ENCODE measurements around the gene SH3RF3.

SH3RF3 gene

DNA sequence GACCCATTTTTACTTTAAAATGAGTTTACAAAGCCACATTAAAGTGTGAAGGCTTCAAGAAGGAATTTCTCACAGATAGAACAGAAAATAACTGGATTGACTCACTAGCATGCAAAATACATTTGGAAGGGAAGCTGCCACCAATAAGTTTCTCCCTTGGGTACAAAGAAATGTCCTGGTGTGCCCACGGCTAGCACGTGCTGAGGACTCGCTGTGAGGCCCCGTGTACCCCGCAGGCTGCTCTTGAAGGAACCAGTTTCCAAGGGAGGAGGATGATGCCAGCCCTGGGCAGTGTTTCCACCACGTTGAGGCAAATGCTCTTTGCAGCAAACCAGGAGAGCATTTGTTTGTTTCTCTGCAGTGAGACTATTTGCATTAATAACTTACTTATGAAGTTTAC lies 207.3 kb downstream of the SH3RF3 start:
- no peak for DNase-seq (ENCODE audit: low read depth in 2 of 2)

- no peak for DNase-seq (ENCODE audit: low read depth in 2 of 2)
Measured at GRCh38 chr2:109337221-109337620, 208.2 kb downstream of the SH3RF3 start.

GRCh38 chr2:109339519-109339966 lies 210.5 kb downstream of the SH3RF3 start:
- no peak for DNase-seq (ENCODE audit: low read depth in 2 of 2)

DNA sequence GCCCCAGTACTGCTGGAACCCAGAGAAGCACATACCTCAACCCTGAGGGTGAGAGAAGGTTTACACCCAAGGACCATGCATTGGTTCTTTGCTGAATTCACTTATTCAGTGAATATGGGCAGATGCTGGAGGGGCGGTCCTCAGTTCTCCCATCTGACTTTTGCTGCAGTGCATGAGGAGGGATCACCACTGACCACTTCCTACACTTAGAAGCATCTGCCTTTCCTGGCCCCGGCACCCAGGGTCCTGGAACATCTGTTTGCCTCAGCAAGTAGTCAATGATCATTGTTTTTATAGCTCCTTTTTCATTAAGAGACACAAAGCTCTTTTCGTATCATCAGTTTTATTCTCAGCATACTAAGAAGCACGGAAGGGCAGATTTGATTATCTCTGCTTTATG lies 211.4 kb downstream of the SH3RF3 start:
- DNase-seq (ENCODE audit: low read depth in 2 of 2), result no peak

DNA sequence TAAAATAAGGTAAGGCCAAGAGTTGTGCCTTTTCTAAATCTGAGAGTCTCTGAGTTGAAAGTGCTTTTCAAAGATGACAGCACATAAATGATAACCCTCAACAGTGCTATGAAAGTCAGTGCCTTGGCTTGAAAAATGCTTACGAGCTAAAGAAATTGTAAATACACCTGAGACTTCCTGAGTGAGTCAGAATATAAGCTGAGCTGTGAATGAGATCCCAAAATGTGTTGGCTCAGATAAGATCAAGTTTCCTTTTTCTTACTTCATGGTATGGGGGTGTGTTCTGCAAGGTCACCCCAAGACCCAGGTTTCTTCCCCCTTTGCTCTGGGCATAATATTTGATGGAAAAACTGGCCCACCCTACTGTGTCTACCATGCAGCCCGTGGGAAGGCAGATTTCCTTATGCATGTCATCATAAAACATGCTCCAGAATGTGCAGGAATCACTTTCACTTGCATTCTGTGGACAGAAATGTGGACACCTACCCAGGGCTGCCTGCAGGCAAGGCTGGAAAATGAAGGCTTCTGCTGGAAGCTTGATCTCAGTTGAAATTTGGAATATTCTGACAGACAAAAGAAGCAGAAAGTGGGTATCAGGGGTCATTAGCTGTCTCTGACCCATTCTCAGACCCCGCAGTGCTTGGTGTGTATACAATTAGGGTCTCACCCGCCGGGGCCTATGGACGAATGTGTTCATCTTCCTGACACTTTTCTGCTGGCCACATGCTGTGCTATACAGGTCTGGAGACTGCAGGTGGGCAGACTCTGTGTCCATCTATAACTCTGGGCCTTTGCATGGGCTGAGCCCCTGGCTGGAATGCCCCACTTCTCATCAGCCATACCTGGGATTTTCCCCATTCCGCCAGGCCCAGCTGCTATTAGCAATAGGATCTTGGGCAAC lies 212.6 kb downstream of the SH3RF3 start:
- DNase-seq (ENCODE audit: low read depth in 2 of 2), result no peak

DNA sequence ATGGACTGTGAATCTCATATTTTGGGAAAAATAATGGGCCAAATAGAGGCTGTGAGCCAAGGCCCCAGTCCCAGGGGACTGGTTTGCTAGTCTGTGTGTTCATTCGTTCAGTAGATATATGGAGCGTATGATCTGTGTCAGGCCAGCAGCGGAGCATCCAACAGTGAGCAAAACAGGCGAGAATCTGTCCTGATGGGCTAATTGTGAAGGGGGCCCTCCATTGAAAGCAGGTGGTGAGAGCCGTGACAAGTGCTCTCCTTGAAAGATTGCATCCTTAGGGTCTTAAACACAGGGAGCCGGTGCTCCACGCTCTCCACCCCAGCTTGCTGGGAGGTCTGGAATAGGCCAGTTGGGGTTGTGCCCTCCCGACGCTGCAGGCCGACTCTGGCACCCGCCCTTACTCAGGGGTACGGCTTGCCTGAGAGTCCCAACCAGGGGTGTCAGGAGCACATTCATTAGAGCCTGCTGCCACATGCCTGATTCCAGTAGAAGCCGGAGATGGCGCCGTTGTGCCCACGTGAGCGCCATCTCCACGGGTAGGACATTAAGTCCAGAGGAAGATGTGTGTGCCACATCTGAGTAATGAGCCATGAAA lies 213.3 kb downstream of the SH3RF3 start:
- no peak for DNase-seq (ENCODE audit: low read depth in 2 of 2)

DNA sequence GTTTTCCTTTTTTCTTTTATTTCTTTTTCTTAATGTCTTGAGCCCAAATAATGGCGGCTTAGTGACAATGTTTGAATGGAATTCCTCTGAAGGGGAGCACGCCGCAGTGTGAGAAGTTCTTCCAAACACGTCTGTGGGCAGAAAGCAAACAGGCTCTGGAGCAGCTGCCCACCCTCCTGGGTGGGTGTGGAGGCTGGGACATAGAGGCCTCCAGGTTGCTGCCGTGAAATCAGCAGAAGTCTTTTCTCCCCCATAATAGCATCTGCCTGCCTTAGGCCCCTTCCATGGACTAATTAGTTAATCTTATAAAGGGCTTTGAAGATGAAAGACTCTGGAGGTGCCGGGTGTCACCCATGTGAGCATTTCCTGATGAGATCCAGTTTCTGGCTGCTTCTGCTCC lies 213.9 kb downstream of the SH3RF3 start:
- DNase-seq (ENCODE audit: low read depth in 2 of 2), result no peak

GRCh38 chr2:109343460-109343859 lies 214.5 kb downstream of the SH3RF3 start:
- no peak for DNase-seq (ENCODE audit: low read depth in 2 of 2)

- DNase-seq (ENCODE audit: low read depth in 2 of 2), result no peak
Measured at GRCh38 chr2:109344270-109344805, 215.3 kb downstream of the SH3RF3 start.

DNA sequence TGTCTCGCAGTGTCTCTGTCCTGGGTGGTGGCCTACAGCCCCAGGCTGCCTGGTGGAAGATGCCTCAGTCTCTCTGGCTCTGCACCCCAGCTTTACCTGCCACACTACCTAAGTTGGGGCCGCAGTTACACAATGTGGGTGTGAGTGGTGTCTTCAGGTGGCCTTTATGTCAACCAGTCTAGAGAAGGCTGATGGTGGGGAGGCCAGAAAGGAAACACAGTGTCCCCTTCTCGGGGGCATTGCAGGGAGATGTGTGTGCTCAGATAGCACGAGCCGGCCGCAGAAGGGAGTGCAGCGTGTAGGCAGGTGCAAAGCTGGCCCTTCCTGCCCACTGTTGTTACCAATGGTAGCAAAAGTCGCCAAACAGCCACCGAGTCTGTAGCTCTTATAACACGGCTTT lies 216.1 kb downstream of the SH3RF3 start:
- no peak for DNase-seq (ENCODE audit: low read depth in 2 of 2)

DNA sequence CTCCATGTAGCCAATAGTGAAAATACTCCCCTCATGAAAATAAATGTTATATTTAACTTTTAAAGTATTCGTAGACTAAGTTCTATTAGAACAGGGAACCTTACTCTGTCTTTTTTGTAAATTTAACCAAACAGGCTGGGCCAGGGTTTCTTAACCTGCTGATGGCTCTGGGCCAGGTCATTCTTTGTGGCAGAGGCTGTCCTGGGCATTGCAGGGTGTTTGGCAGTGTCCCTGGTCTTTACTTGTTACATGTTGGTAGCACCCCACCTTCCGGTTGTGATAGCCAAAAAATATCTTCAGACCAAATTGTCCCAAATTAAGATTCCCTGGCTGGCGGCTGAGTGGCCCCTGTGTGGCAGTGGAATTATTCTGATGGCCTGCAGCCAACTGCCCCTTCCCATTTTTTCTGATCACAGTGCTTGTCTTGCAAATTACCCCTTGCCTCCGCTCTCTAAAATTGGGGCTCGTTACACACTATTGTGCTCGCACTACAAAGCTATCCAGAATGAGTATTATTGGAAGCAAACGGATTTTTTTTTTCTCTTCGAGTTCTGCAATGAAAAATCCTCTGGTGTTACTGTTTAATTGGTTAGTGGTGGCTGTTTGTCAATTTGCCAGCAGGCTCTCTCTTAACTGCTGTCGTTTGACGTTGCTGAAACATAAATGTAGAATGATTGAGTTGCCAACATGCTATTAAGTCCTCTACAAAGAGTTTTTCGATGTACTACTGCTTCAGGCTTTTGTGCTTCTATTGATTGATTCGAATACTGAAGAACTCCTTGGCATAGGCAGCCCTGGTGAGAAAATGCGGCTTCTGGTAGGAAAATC lies 216.9 kb downstream of the SH3RF3 start:
- no peak for DNase-seq (ENCODE audit: low read depth in 2 of 2)

GRCh38 chr2:109346601-109347228 lies 217.7 kb downstream of the SH3RF3 start:
- DNase-seq (ENCODE audit: low read depth in 2 of 2), result no peak

DNA sequence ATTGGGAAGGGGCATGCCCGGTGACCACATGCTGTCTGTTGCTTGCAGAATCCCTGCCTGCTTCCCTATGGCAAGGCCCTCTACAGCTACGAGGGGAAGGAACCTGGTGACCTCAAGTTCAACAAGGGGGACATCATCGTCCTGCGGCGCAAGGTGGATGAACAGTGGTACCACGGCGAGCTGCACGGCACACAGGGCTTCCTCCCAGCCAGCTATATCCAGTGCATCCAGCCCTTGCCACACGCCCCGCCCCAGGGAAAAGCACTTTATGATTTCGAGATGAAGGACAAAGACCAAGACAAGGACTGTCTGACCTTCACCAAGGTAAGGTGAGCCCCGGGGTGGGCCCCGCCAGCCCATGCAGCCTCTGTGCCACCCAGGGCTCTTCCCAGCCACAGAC lies 218.6 kb downstream of the SH3RF3 start:
- no peak for DNase-seq (ENCODE audit: low read depth in 2 of 2)

- no peak for DNase-seq (ENCODE audit: low read depth in 2 of 2)
Measured at GRCh38 chr2:109348190-109348589, 219.2 kb downstream of the SH3RF3 start.

GRCh38 chr2:109348671-109349502 lies 219.9 kb downstream of the SH3RF3 start:
- no peak for DNase-seq (ENCODE audit: low read depth in 2 of 2)

- no peak for DNase-seq (ENCODE audit: low read depth in 2 of 2)
Measured at GRCh38 chr2:109349503-109350465, 220.8 kb downstream of the SH3RF3 start.

DNA sequence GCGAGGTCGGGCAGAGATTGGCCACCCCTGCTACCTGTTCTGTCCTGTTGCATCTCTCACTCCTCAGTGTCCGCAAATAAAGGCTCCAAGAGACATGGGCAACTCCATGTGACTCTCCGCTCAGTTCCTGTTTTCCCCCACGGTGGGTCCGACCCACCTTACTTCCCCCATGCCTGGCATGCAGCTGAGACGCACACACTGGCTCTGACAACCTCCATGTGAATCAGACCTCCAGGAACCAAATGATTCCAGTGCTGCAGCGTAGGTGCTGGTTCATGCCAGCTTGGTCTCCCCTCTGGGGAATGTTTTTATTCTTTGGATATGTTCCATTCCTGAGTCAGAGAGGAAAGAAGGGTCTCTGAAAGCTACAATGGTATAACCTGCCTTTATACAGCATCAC lies 221.5 kb downstream of the SH3RF3 start:
- no peak for DNase-seq (ENCODE audit: low read depth in 2 of 2)

DNA sequence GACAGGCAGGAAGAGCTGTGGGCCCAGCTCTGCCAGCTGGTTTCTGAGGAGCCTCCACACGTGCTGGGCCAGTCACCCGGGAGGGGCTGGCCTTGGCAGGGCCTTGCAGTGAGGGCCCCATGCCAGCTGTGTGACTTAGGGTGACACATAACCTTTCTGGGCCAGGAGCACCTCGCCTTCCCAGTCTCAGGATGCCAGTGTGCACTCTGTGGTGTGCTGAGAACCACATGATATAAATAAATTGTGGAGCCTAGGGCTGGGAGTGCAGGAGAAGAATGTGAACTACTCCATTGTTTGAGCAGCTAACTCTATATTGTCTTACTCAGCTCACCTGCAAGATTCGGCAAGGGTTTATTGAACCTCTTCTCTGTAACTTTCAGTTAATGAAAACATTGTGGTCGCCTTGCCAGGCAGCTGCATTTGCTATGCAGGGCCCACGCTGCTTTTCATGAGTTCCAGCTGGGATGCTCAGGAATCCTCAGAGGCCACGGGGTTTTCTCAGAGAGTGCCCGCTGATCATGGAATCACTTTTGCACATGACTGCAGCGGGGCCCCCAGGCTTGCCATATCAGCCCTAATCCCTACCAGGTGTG lies 222.3 kb downstream of the SH3RF3 start:
- DNase-seq (ENCODE audit: low read depth in 2 of 2), result no peak

All from stimulated activated CD4-positive, alpha-beta T cell treated with anti-CD3 and anti-CD28 coated beads, Interleukin-12 subunit alpha, Interleukin-12 subunit beta, amount 100 ng/mL, for 24 hours (primary cell).